Stimulated activated effector memory CD8-positive, alpha-beta T cell treated with anti-CD3 and anti-CD28 coated beads, Interleukin-12 subunit alpha, Interleukin-12 subunit beta, amount 100 ng/mL, for 72 hours (primary cell): Measurements from ENCODE around the gene DHRS12.

Experiments
- ATAC-seq: fragments of 150-1000 bp; cut with Tn5 transposase; 2 replicates; pipeline ENCODE4 v1.10.0; 2021
- DNase-seq, 2 donors: peaks; one replicate each; pipeline ENCODE4 v3.0.0; 2021 to 2022; ENCODE audit warnings: low spot score in 2 of 2
- H3K27ac Mint-ChIP-seq: one replicate; pipeline ENCODE4 v1.8.0; 2022; ENCODE audit warnings: mild to moderate bottlenecking, mixed read lengths
- H3K36me3 Mint-ChIP-seq: one replicate; pipeline ENCODE4 v1.8.0; 2022; ENCODE audit warnings: mild to moderate bottlenecking, mixed read lengths
- H3K4me1 Mint-ChIP-seq: one replicate; pipeline ENCODE4 v1.8.0; 2022; ENCODE audit warnings: mixed read lengths
- H3K4me3 Mint-ChIP-seq: one replicate; pipeline ENCODE4 v1.8.0; 2022; ENCODE audit warnings: mild to moderate bottlenecking, mixed read lengths
- H3K9me3 Mint-ChIP-seq: one replicate; pipeline ENCODE4 v1.8.0; 2022; ENCODE audit warnings: mixed read lengths

DHRS12 gene

DNA sequence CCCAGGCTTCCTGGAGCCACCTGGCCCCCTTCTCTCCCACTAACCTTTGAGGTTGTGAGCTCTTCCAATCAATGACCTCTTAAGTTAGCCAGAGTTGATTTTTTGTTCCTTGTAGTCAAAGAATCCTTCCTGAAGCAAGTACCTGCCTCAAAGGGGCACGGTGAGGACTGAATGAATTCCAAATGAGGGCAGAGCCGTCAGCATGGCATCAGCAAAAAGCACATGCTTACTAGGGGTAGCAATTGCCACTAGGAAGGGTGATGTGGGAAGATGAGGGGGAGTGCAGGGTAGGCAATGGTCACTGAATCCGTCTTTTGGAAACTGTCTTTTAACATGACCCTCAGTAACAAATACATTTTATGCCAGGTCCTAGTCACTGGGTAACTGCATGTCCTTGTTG lies 15.6 kb upstream of the DHRS12 start:
- ATAC-seq (no peak), DNase-seq (no peak)
- Mint-ChIP-seq H3K9me3 (no peaks in the 10 kb centered on the region), H3K4me3 (peak overlapping the region; percentile 32), H3K4me1 (peaks cover 73% of the 10 kb centered on the region), H3K27ac (peak overlapping the region; percentile 72), H3K36me3 (no peaks in the 10 kb centered on the region)

DNA sequence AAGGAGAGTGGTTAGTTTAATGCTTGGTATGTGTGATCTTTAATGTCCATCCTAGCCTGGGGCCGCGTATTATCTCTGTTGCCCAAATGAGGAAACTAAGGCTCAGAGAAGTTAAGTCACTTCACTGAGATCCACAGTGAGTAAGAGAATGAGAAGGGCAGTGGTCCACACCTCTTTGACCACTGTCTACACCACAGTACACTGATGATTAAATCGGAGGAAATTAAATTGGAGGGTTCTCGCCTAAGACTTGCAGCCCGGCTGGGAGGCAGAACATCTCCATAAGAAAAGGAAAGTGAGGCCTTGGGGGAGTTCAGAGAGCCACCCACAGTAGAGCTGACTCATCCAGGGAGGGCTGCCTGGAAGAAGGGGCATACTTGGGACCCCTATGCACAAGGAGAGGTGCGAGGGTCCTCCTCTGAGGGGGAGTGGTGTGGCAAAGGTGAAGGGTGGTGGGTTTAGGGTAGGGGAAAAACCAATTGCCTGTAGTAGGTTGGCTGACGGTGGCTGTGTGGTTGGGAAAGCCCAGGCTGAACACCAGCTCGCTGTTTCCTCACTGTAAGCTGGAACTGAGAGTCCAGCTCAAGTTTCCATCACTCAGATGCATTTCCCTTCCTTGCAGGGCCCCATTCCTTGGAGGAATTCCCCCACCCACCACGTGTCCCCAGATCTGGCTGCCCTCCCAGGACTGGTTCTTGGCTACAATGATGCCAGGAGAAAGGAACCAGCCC lies 15.0 kb upstream of the DHRS12 start:
- ATAC-seq (peak; percentile 58), DNase-seq (peak in 1 of 2 donors; percentile 59)
- Mint-ChIP-seq H3K9me3 (no peaks in the 10 kb centered on the region), H3K4me3 (peak overlapping the region; percentile 32), H3K36me3 (no peaks in the 10 kb centered on the region), H3K4me1 (peaks cover 67% of the 10 kb centered on the region), H3K27ac (peak overlapping the region; percentile 72)

DNA sequence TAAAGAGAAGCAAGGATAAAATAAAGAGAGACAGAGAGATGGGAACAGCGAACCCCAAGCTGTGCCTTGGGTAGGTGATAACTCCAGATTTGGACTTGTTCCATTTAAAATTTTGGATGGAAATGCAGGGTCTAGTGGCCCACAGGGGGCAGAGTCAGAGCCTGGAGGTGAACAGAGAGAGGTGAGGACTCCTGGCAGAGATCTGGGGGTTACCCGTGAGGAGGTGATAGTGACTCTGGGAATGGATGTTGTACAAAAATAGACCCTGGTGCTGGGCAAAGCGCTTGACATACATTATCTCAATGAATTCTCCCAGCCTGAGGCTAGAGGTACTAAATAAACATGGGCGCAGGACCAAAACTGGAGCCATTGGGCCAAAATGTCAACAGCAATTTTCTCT lies 14.3 kb upstream of the DHRS12 start:
- no peaks in the 10 kb centered on the region for H3K9me3 Mint-ChIP-seq
- ATAC-seq: no peak
- H3K36me3 Mint-ChIP-seq: no peaks in the 10 kb centered on the region
- H3K27ac Mint-ChIP-seq: peak overlapping the region; percentile 35
- peak overlapping the region; percentile 32 for H3K4me3 Mint-ChIP-seq
- H3K4me1 Mint-ChIP-seq: peaks cover 67% of the 10 kb centered on the region
- no peak for DNase-seq

DNA sequence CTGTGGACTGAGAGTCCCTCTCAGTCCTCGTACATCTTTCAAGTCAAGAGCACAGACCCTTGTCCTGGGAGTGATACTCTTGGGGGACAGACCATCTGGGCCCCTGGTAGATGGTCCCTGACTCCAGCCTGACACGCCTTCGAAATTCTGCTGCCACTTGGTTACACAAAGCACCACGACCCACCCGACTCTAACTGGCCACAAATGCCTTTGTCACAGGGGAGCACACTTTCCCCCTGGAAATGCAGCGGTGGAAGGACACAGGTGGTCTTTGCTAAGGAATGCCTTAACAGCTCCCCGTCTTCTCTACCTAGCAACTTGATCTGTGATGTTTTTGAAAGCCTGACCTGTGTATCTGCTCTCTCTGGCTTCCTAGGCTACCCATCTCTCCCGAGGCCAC lies 13.8 kb upstream of the DHRS12 start:
- peak overlapping the region; percentile 35 for H3K27ac Mint-ChIP-seq
- no peak overlapping the region for H3K4me3 Mint-ChIP-seq
- DNase-seq: no peak
- H3K9me3 Mint-ChIP-seq: no peaks in the 10 kb centered on the region
- ATAC-seq: no peak
- no peaks in the 10 kb centered on the region for H3K36me3 Mint-ChIP-seq
- H3K4me1 Mint-ChIP-seq: peaks cover 65% of the 10 kb centered on the region

DNA sequence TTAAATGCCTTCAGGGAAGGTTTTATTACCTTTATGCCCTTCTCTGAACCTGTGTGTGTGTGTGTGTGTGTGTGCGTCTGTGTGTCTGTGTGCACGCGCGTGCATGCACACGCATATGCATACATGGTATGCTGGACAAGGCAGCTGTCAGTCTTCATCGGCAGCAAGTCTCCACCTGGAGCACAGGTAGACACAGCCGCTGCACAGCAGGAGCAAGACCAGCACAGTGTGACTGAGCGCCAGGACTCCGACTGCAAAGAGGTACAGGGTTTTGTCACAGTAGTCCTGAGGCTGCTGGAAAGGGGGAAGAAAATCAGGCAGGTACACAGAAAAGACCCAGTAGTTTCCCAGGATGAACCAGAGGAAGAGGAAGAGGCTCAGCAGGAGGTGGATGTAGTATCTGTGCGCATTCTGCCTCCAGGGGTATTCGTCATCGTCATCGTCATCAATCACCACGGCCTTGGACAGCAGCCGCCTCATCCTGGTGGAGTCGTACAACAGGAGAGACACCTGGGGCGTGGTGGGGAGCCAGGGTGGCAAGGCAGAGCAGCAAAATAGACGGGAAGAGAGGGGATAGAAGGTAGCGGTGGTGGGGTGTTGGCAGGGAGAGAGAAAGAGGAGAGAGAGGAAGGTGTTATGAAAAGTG lies 12.8 kb upstream of the DHRS12 start:
- Mint-ChIP-seq H3K36me3 (no peaks in the 10 kb centered on the region), H3K27ac (no peak overlapping the region), H3K4me1 (peaks cover 61% of the 10 kb centered on the region), H3K4me3 (no peak overlapping the region), H3K9me3 (no peaks in the 10 kb centered on the region)
- no peak for ATAC-seq
- DNase-seq: no peak

DNA sequence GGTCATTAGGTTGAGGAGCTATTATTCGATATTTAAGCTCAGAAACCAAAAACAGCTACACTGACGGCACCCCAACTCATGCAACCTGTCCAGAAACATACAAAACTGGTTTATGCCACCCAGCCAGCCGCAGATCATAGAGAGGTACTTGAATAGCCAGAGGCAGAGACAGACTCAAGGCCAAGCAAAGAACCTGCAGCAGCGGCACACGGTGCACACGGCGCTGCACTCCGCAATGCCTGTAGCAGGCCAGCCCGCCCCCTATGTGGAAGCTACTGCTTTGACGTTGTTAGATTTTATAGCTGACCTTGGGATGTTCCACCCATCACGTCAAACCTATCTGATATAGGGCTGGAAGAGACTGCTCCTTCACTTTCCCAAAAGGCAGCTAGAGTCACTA lies 11.9 kb upstream of the DHRS12 start:
- Mint-ChIP-seq H3K36me3 (no peaks in the 10 kb centered on the region), H3K4me3 (no peak overlapping the region), H3K9me3 (no peaks in the 10 kb centered on the region), H3K4me1 (peaks cover 56% of the 10 kb centered on the region), H3K27ac (no peak overlapping the region)
- DNase-seq (no peak), ATAC-seq (no peak)

DNA sequence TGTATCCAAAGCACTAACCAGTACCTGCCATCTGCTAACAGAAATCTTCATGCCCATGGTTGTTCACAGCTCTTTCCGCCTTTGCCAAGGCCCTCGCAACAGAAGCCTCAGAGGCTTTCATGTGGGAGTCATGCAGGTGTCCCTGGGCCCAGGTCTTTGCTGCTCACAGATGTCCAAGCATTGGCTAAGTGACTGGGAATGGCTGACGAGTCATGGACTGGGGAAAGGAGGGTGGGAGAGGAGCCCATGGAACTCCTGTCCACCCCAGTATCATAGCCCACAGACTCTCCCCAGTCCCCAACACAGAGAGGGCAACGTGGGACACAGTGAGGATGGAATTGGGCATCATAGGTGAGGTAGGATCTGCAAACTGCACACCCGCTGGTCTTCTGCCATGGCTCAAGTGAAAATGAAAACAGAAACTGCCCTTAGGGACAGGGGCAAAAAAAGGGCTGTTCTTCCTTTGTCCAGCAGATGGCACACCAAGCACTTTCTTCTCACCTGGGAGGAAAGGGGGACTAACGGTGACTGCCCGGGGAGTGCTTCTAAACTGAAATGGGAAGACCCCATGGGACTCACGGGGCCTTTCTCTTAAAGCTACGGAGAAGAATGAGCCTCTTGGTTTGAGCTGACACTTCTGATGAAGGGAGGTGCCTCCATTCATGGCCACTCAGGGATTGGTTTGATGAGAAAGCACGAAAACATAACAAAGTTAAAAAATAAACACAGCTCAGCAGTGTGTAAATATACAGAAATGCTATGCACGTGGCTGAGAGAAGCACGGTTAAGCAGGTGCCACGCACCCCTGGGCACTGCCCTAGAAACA lies 11.1 kb upstream of the DHRS12 start:
- peak overlapping the region; percentile 52 for H3K4me3 Mint-ChIP-seq
- no peaks in the 10 kb centered on the region for H3K9me3 Mint-ChIP-seq
- H3K4me1 Mint-ChIP-seq: peaks cover 48% of the 10 kb centered on the region
- peak; percentile 78 for ATAC-seq
- DNase-seq: peak; percentile 61 to 90
- H3K36me3 Mint-ChIP-seq: no peaks in the 10 kb centered on the region
- H3K27ac Mint-ChIP-seq: peak overlapping the region; percentile 80

DNA sequence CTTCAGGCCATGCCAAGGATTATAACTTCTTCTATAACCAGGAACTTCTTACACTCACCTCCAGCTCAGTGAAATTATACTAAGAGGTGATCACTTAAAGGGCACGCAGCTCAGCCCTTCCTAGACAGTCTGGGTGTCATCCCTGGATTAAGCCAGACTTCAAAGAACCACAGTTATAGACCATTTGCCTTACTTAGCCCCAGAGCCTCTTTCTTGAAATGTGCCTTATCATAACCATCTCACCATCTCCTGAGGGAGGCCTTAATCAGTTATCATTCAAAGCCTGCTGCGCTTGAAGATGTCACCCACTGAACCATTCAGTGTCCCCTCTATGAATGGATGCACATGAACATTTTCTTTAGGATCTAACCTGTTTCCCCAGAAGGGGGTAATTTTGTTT lies 10.1 kb upstream of the DHRS12 start:
- Mint-ChIP-seq H3K4me1 (peaks cover 39% of the 10 kb centered on the region), H3K9me3 (no peaks in the 10 kb centered on the region), H3K36me3 (no peaks in the 10 kb centered on the region), H3K4me3 (no peak overlapping the region), H3K27ac (peak overlapping the region; percentile 40)
- DNase-seq: no peak
- ATAC-seq: no peak

DNA sequence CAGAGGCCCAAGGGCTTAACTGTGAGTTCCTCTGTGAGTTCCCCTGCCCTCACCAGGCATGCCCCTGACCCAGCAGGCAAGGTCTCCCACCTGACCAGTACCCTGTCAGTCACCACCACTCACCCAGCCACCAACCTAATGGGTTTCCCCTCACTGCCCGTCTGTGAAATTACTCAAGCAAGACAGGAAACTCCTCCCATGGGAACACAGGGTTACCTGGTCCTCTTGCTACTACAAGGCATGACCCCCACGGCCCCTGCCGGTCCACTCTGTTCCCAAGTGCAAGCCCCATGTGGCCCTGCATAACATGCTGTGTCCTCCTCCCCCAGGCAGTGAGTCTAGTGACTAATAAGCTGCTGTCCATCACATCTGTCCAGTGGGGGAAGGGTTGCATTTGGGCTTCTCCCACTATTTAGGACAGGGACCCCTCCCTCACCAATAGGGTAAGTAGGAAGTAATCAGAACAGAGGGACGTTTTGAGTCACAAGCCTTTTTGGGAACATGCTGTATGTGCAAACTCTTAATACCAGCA lies 8.0 kb upstream of the DHRS12 start:
- no peak overlapping the region for H3K4me3 Mint-ChIP-seq
- peak overlapping the region; percentile 71 for H3K27ac Mint-ChIP-seq
- H3K9me3 Mint-ChIP-seq: no peaks in the 10 kb centered on the region
- peaks cover 24% of the 10 kb centered on the region for H3K4me1 Mint-ChIP-seq
- DNase-seq (no peak), ATAC-seq (peak; percentile 76)
- H3K36me3 Mint-ChIP-seq: no peaks in the 10 kb centered on the region

DNA sequence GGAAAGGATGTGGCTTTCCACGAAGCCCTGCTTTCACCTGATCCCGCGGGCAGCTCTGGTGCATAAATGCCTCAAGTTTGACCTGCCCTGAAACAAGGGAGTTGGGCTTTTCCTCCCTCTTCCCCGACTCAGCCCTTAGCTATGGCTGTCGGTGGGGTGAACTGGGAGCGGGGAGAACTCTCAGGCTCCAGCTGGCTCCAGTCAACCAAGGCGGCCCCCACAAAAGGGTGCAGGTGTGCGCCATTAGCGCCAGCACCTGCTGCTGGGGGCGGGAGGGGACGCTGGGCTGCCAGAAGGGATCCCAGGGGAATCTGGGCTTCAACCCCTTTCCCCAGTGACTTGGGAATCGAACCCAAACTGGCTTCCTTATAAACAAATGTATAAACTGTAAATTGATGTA lies 7.1 kb upstream of the DHRS12 start:
- Mint-ChIP-seq H3K36me3 (no peaks in the 10 kb centered on the region), H3K4me3 (no peak overlapping the region), H3K27ac (peak overlapping the region; percentile 71), H3K4me1 (peaks cover 23% of the 10 kb centered on the region), H3K9me3 (no peaks in the 10 kb centered on the region)
- ATAC-seq: no peak
- DNase-seq: no peak

DNA sequence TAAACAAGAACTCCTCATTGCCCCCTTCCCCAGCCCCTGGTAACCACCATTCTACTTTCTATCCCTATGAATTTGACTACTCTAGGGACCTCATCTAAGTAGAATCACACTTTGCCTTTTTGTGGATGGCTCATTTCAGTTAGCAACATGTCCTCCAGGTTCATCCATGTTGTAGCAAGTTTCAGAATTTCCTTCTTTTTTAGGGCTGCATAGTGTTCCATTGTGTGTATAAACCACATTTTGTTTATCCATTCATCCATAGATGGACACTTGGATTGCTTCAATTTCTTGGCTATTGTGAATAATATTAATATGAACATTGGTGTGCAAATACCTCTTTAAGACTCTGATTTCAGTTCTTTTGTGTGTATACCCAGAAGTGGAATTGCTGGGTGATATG lies 4.8 kb upstream of the DHRS12 start:
- peaks cover 31% of the 10 kb centered on the region for H3K4me1 Mint-ChIP-seq
- no peaks in the 10 kb centered on the region for H3K9me3 Mint-ChIP-seq
- H3K27ac Mint-ChIP-seq: no peak overlapping the region
- no peak for ATAC-seq
- peaks cover 11% of the 10 kb centered on the region for H3K36me3 Mint-ChIP-seq
- no peak overlapping the region for H3K4me3 Mint-ChIP-seq
- no peak for DNase-seq

DNA sequence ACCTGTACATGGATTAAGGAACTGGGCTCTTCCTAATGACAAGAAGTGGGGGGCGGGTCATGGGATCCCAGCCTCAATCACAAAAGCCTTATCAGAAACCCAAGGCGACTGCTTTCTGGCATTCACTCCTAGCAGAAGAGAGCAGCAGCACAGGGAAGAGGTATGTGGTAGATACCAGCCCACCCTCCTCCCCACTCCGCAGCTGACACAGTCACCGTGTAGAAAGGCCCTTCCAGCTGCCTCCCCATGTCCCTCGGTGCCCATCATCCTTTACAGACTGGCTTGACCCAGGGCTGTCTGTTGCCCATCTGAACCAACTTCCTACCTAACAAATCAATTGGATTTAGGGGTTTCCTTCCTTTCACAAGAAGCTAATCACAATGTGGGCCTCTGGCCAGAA lies 3.1 kb upstream of the DHRS12 start:
- peaks cover 44% of the 10 kb centered on the region for H3K4me1 Mint-ChIP-seq
- H3K27ac Mint-ChIP-seq: no peak overlapping the region
- DNase-seq: no peak
- no peak overlapping the region for H3K4me3 Mint-ChIP-seq
- H3K36me3 Mint-ChIP-seq: peaks cover 17% of the 10 kb centered on the region
- no peaks in the 10 kb centered on the region for H3K9me3 Mint-ChIP-seq
- ATAC-seq: no peak

DNA sequence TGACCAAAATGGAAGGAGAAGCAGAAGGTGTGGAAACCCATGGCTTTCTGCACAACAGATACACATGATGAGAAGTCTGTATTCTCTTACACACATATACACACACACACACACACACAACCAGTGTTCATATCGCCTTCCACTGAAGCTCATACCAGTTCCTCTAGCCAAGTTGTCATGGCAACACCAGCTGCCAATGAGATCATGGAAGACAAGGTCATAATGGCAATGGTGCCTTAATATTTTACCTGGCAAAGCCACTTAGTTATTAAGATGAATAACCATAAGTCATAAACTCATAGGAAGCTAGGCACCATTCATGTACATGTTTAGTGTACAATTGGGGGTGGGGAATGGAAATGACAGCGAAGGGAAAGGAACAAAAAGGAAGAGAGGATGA lies 2.6 kb upstream of the DHRS12 start:
- ATAC-seq: no peak
- DNase-seq: no peak
- peaks cover 44% of the 10 kb centered on the region for H3K4me1 Mint-ChIP-seq
- H3K4me3 Mint-ChIP-seq: no peak overlapping the region
- H3K27ac Mint-ChIP-seq: no peak overlapping the region
- H3K36me3 Mint-ChIP-seq: peaks cover 17% of the 10 kb centered on the region
- no peaks in the 10 kb centered on the region for H3K9me3 Mint-ChIP-seq

DNA sequence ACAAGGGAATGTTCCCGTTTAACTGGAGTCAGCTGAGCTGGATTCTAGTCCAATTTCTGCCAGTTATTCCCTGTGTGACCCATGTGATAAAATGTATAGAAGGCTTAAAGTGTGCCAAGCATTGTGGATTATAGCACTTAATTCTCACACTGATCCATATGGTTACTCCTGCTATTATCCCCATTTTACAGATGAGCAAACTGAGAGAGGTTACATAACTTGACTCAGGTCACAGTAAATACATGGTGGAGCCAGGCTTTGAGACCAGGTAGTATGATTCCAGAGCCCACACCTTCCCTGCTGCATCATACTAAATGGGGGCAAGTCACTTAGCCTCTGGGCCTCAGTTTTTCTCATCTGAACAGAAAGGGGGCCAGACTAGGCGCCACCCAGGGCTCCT lies 2.0 kb upstream of the DHRS12 start:
- Mint-ChIP-seq H3K27ac (no peak overlapping the region), H3K4me3 (no peak overlapping the region), H3K4me1 (peaks cover 45% of the 10 kb centered on the region), H3K9me3 (no peaks in the 10 kb centered on the region), H3K36me3 (peaks cover 17% of the 10 kb centered on the region)
- DNase-seq (no peak), ATAC-seq (no peak)

DNA sequence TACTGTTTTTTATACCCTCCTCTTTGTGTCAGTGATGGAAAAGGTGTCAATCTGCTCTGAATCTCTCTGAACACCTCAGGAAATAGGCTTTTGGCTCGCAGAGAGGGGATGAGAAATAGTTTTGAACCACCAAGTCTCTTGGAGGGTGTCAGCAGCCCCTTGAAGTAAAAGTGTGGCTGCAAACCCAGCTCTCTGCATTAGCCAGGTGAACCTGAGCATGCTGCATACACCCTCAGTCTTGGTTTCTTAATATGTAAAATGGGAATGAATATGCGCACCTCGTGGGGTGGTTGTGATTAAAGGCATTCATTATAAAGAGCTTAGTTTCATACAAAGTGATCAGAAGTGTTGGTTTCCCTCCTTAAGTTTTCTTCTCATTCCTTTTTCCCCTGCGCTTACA lies 1.4 kb upstream of the DHRS12 start:
- peaks cover 47% of the 10 kb centered on the region for H3K4me1 Mint-ChIP-seq
- H3K9me3 Mint-ChIP-seq: no peaks in the 10 kb centered on the region
- DNase-seq: no peak
- peak overlapping the region; percentile 85 for H3K4me3 Mint-ChIP-seq
- peaks cover 17% of the 10 kb centered on the region for H3K36me3 Mint-ChIP-seq
- no peak for ATAC-seq
- H3K27ac Mint-ChIP-seq: peak overlapping the region; percentile 99
